BJ (cell line): Measurements from ENCODE around the gene SRP19. TPM values are rescaled to one million over a fixed set of nuclear protein-coding genes. Genes with fewer than 3 reads are reported as not detected.

Experiments
- CTCF ChIA-PET: fragments of 350-600 bp; formaldehyde crosslinking; extraction: SDS; loops from one replicate; lab custom pipeline; 2021; ENCODE audit warnings: antibody characterized with exemption, inconsistent platforms; lab: Yijun Ruan, JAX
- POLR2A ChIA-PET: fragments of 300-600 bp; sonication (Branson Sonifier 250); formaldehyde crosslinking; extraction: SDS; loops from one replicate; lab custom pipeline; 2021; ENCODE audit warnings: antibody characterized with exemption; lab: Charles Lee
- DNase-seq: peaks from one replicate; pipeline ENCODE4 v3.0.0-alpha.2; 2011; ENCODE audit warnings: low read depth
- H3K27me3 ChIP-seq: 2 replicates; pipeline ENCODE4 v1.6.0; 2011; ENCODE audit warnings: low read length; ENCODE audit not compliant: control insufficient read depth, insufficient read depth
- H3K36me3 ChIP-seq: 2 replicates; pipeline ENCODE4 v1.5.1; 2011; ENCODE audit warnings: low read length; ENCODE audit not compliant: control insufficient read depth, insufficient read depth
- H3K4me3 ChIP-seq: 2 replicates; pipeline ENCODE4 v1.5.1; 2011; ENCODE audit warnings: low read depth, mild to moderate bottlenecking, control low read depth, low read length
- polyA plus RNA-seq: library from polyadenylated mRNA; depleted of rRNA; stranded (reverse); fragments of >200 nt; gene quantifications from 2 replicates; pipeline ENCODE4 v1.2.3, GENCODE V29; 2011
- TF ChIP-seq, protein P1 (sequence below): IDR thresholded peaks from 2 replicates; pipeline ENCODE4 v1.5.1; 2011; ENCODE audit warnings: low read depth, mild to moderate bottlenecking, control low read depth, inconsistent platforms, low read length, moderate library complexity; ENCODE audit not compliant: insufficient read depth

SRP19 gene
- polyA plus RNA-seq, 1 experiment, result 32.4 TPM

- CTCF ChIA-PET, result no interaction called here
- POLR2A ChIA-PET, result no interaction called here
- no peak for DNase-seq
- no peaks in the 10 kb centered on the region for H3K27me3 ChIP-seq
- TF ChIP-seq, protein P1, sequence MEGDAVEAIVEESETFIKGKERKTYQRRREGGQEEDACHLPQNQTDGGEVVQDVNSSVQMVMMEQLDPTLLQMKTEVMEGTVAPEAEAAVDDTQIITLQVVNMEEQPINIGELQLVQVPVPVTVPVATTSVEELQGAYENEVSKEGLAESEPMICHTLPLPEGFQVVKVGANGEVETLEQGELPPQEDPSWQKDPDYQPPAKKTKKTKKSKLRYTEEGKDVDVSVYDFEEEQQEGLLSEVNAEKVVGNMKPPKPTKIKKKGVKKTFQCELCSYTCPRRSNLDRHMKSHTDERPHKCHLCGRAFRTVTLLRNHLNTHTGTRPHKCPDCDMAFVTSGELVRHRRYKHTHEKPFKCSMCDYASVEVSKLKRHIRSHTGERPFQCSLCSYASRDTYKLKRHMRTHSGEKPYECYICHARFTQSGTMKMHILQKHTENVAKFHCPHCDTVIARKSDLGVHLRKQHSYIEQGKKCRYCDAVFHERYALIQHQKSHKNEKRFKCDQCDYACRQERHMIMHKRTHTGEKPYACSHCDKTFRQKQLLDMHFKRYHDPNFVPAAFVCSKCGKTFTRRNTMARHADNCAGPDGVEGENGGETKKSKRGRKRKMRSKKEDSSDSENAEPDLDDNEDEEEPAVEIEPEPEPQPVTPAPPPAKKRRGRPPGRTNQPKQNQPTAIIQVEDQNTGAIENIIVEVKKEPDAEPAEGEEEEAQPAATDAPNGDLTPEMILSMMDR, result no peak
- H3K4me3 ChIP-seq, result no peak overlapping the region
- H3K36me3 ChIP-seq, result peaks cover 6% of the 10 kb centered on the region; the same call in 1 of the 2 replicates
Observed at GRCh38 chr5:112823656-112824055, 37.4 kb upstream of the SRP19 start.

GRCh38 chr5:112824197-112824596, 36.9 kb upstream of the SRP19 start:
- TF ChIP-seq, protein P1, result no peak
- Histone ChIP-seq H3K27me3 (no peaks in the 10 kb centered on the region), H3K36me3 (peaks cover 6% of the 10 kb centered on the region; the same call in 1 of the 2 replicates), H3K4me3 (no peak overlapping the region)
- DNase-seq, result no peak
- ChIA-PET CTCF (no interaction called here), POLR2A (no interaction called here)

DNA sequence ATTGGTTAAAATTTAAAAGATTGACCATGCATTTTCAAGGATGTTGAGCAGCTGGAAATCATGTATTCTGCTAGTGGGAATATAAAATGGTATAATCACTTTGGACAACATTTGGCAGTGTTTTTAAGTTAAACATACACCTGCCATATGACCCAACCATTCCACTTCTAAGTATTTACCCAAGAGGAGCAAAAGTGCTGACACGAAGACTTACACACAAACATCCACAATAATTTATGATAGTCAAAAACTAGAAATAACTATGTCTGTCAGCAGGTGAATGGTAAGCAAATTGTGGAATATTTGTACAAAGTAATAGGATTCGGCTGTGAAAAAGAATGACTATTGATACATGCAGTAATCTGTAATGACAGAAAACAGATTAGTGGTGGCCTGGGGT, 30.7 kb upstream of the SRP19 start:
- Histone ChIP-seq H3K4me3 (no peak overlapping the region), H3K36me3 (peaks cover 4% of the 10 kb centered on the region; the same call in 1 of the 2 replicates), H3K27me3 (no peaks in the 10 kb centered on the region)
- ChIA-PET CTCF (interaction anchor here (0.6 to 1.7 kb wide), 3 partner anchors 10 to 97 kb away, joined by 3 to 4 read pairs (median 3); no protein-coding TSS in a partner anchor), POLR2A (no interaction called here)
- DNase-seq, result no peak
- TF ChIP-seq, protein P1, result no peak

GRCh38 chr5:112833971-112834370, 27.1 kb upstream of the SRP19 start:
- Histone ChIP-seq H3K4me3 (no peak overlapping the region), H3K27me3 (no peaks in the 10 kb centered on the region), H3K36me3 (no peaks in the 10 kb centered on the region)
- ChIA-PET CTCF (interaction anchor here (0.6 to 1.8 kb wide), 2 partner anchors 13 to 14 kb away, joined by 3 to 7 read pairs; no protein-coding TSS in a partner anchor), POLR2A (interaction anchor here (0.7 kb wide), 1 partner anchor 15 kb away, joined by 8 read pairs; no protein-coding TSS in a partner anchor)
- TF ChIP-seq, protein P1, result no peak
- DNase-seq, result no peak

DNA sequence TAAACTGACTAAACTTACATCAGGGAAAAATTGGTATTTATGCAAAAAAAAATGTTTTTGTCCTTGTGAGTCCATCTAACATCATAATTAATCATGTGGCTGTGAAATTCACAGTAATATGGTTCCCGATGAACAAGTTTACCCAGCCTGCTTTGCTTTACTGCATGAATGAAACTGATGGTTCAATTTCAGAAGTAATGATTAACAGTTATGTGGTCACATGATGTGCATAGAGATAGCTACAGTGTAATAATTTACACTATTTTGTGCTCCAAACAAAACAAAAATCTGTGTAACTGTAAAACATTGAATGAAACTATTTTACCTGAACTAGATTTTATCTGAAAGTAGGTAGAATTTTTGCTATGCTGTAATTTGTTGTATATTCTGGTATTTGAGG, 16.6 kb upstream of the SRP19 start:
- ChIA-PET POLR2A (no interaction called here), CTCF (interaction anchor here (1.0 kb wide), 1 partner anchor 13 kb away, joined by 3 read pairs; no protein-coding TSS in a partner anchor)
- Histone ChIP-seq H3K36me3 (peaks cover 4% of the 10 kb centered on the region), H3K27me3 (no peaks in the 10 kb centered on the region), H3K4me3 (no peak overlapping the region)
- TF ChIP-seq, protein P1, result no peak
- DNase-seq, result no peak
